NT2/D1 (cell line): Measurements from ENCODE around the gene SORCS3.

Source experiments
- DNase-seq: peaks from one replicate; pipeline ENCODE4 v3.0.0-alpha.2; 2011; ENCODE audit warnings: low read depth, low spot score
- H3K27me3 ChIP-seq: 2 replicates; pipeline ENCODE4 v1.6.0; 2011; ENCODE audit warnings: mild to moderate bottlenecking; ENCODE audit not compliant: insufficient read length, insufficient read depth
- H3K36me3 ChIP-seq: 2 replicates; pipeline ENCODE4 v1.6.1; 2011; ENCODE audit warnings: mild to moderate bottlenecking, low read length, mixed read lengths; ENCODE audit not compliant: insufficient read depth, insufficient read length
- H3K4me1 ChIP-seq: 2 replicates; pipeline ENCODE4 v1.5.1; 2011; ENCODE audit not compliant: insufficient read depth, insufficient read length
- H3K4me3 ChIP-seq: 2 replicates; pipeline ENCODE4 v1.5.1; 2011; ENCODE audit warnings: low read depth; ENCODE audit not compliant: insufficient read length
- H3K9ac ChIP-seq: 2 replicates; pipeline ENCODE4 v1.6.0; 2011; ENCODE audit warnings: low read depth; ENCODE audit not compliant: insufficient read length
- H3K9me3 ChIP-seq: 2 replicates; pipeline ENCODE4 v1.5.1; 2011; ENCODE audit warnings: mild to moderate bottlenecking, low read length; ENCODE audit not compliant: insufficient read depth
- SUZ12 ChIP-seq: IDR thresholded peaks from 2 replicates; pipeline ENCODE4 v1.6.1; 2011; ENCODE audit not compliant: insufficient read length, insufficient read depth; ENCODE audit errors: extremely low read depth
- YY1 ChIP-seq: IDR thresholded peaks from 2 replicates; pipeline ENCODE4 v1.6.1; 2011; ENCODE audit not compliant: insufficient read length, insufficient read depth
- ZNF274 ChIP-seq: IDR thresholded peaks from 2 replicates; pipeline ENCODE4 v1.6.1; 2011; ENCODE audit warnings: mild to moderate bottlenecking, low read depth, low read length

The SORCS3 gene

DNA sequence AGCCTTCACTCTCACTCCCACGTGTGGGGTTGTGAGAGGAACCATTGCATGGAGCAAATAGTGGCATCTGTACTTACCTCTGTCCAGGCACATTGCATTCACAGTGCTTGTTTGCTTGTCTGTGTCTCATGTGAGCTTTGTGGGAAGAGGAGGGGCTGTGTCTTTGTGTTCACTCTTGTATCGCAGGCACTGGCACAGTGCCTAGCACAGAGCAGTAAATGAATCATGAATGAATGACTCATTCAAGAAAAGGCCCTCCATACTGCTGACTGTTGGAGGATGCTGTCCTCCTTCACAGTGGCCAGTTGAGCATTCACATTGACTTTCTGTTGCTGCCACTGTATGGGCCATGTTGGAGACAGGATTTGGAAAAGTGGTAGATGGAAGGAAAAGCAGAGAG is 125.3 kb downstream of the SORCS3 start:
- Histone ChIP-seq H3K36me3 (no peaks in the 10 kb centered on the region), H3K9ac (no peak overlapping the region), H3K4me3 (no peak overlapping the region), H3K27me3 (no peaks in the 10 kb centered on the region), H3K9me3 (no peaks in the 10 kb centered on the region), H3K4me1 (no peaks in the 10 kb centered on the region)
- TF ChIP-seq ZNF274, result no peak
- no peak for DNase-seq

DNA sequence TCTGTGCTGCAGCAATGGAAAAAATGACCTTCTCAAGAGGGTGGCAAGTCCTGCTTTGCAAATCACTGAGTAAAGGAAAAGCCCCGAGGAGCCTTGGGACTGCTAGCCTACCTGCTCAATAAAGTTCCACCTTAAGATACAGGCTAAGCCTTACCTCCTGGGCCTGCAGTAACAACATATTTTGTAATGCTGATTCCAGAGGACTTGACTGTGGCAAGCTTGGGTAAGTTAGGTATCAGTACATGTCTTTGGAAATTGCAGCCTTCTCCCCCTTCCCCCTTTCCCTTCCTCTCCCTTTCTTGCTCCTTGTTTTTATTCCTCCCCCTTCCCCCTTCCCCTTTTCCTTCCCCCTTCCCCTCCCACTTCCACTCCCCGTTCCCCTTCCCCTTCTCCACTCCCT is 126.2 kb downstream of the SORCS3 start:
- DNase-seq, result no peak
- TF ChIP-seq SUZ12 (no peak), ZNF274 (no peak), YY1 (no peak)
- H3K36me3 ChIP-seq, result no peaks in the 10 kb centered on the region
- no peaks in the 10 kb centered on the region for H3K4me1 ChIP-seq
- no peak overlapping the region for H3K4me3 ChIP-seq
- no peaks in the 10 kb centered on the region for H3K27me3 ChIP-seq
- H3K9ac ChIP-seq, result no peak overlapping the region
- H3K9me3 ChIP-seq, result no peaks in the 10 kb centered on the region

DNA sequence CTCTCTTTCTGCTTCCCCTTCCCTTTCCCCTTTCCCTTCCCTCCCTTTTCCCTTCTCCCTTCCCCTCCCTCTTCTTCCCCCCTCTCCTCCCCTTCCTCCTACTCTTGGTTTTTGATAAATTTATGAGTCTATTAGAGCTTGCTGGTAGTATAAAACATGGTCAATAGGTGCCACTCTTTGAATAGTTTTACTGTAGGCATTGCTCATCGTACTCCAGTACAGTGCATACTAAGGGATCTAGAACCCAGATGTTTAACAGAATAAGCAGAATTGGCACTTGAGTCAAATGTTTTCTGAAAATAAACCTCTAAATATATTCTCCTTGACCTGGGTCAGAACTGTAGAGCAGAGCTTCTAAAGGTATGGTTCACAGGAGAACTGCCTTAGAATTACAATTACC is 126.7 kb downstream of the SORCS3 start:
- Histone ChIP-seq H3K9me3 (no peaks in the 10 kb centered on the region), H3K27me3 (no peaks in the 10 kb centered on the region), H3K36me3 (no peaks in the 10 kb centered on the region), H3K9ac (no peak overlapping the region), H3K4me1 (no peaks in the 10 kb centered on the region), H3K4me3 (no peak overlapping the region)
- DNase-seq, result no peak
- no peak for TF ChIP-seq ZNF274
- no peak for TF ChIP-seq YY1
- no peak for TF ChIP-seq SUZ12

DNA sequence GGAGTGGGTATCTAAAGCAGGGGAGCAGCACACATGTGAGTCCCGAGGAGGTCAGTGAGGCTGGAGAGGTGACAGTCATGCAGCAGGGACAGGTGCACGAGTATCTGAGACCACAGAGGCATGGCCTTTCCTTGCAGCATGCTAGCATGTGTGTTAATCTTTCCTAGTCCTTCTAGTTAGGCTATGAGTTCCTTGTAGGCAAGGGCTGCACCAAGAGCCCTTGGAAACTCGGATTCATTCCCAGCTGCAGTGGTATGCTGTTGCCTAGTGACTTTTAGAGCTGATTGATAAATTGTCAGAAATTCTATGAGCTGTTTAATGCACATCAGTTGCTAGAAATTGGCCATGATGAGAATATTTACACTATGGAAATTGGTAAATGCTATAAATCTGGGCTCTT is 132.0 kb downstream of the SORCS3 start:
- H3K9me3 ChIP-seq, result no peaks in the 10 kb centered on the region
- H3K36me3 ChIP-seq, result no peaks in the 10 kb centered on the region
- peaks cover 2% of the 10 kb centered on the region for H3K4me1 ChIP-seq
- no peak overlapping the region for H3K4me3 ChIP-seq
- H3K9ac ChIP-seq, result no peak overlapping the region
- no peaks in the 10 kb centered on the region for H3K27me3 ChIP-seq
- no peak for DNase-seq
- TF ChIP-seq YY1 (no peak), SUZ12 (no peak), ZNF274 (no peak)

DNA sequence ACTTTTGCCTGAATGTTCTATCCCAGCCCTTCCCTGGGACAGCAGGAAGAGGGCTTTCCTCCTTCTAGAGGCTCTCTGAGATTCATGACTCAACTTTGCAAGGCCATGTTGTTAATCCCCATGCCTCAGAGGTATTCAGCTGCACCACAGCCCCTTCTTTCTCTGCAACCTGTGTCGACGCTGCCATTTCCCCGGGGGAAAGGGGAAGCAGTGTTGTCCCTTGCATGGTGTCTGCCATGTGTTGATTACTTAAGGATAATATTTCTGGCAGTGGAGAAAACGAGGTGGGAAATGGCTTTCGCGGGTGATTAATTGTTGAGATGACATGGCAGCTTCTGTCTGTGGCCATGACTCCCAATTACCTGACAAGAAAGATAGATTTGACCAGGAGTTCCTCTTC is 133.1 kb downstream of the SORCS3 start:
- Histone ChIP-seq H3K9me3 (no peaks in the 10 kb centered on the region), H3K9ac (no peak overlapping the region), H3K27me3 (no peaks in the 10 kb centered on the region), H3K4me1 (peaks cover 2% of the 10 kb centered on the region), H3K4me3 (no peak overlapping the region), H3K36me3 (no peaks in the 10 kb centered on the region)
- TF ChIP-seq ZNF274 (no peak), SUZ12 (no peak), YY1 (no peak)
- DNase-seq, result no peak

DNA sequence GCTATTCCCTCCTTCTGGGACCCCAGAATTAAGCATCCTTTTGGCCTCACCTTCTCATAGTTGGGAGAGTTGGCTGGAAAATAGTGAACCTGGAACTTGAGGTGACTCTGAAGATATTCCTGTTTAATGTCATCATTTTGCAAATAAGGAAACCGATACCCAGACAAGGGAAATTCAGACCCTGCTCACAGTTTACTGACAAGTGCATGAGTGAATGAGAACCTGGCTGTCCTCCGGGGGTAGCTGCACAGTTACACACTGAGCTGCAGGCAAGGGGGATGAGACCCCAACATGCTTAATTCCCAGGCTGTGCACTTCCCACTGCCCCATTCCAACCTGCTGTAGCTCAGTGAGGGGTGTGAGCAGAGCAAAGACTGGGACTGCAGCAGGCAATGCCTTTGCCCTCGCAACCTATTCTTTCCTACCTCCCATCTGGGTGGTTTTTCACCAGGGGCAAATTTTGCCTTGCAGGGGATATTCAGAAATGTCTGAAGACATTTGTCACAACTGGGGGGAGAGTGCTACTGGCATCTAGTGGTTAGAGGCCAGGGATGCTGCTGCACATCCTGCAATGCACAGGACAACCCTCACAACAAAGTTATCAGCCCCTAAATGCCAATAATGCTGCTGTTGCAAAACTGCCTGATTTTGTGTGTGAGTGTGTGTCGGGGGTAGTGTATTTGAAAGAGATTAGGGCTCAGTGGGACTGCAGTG is 136.2 kb downstream of the SORCS3 start:
- Histone ChIP-seq H3K4me3 (no peak overlapping the region), H3K27me3 (no peaks in the 10 kb centered on the region)

DNA sequence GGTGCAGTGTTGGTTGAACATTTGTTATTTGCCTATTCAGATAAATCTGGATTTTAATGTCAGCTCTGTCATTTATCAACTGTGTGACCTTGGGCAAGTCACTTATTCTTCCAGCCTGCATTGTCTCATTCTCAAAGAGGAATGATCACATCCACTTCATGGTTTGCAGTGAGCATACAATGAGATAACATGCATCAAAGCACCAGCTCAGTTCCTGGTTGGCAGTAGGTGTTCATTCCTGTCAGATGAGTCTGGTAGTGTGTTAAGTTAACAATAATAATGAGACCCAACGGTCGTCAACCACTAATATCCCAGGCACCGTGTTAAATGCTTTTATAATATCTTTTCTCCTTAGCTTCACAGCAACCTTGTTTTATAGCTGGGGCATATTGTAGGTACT is 137.3 kb downstream of the SORCS3 start:
- TF ChIP-seq ZNF274 (no peak), YY1 (no peak), SUZ12 (no peak)
- no peak overlapping the region for H3K9ac ChIP-seq
- H3K4me1 ChIP-seq, result peaks cover 2% of the 10 kb centered on the region
- no peaks in the 10 kb centered on the region for H3K27me3 ChIP-seq
- no peak for DNase-seq
- no peak overlapping the region for H3K4me3 ChIP-seq
- H3K9me3 ChIP-seq, result no peaks in the 10 kb centered on the region
- no peaks in the 10 kb centered on the region for H3K36me3 ChIP-seq

More for the DNA sequence above, 136.2 kb downstream of the SORCS3 start:
- no peaks in the 10 kb centered on the region for H3K9me3 ChIP-seq
- TF ChIP-seq YY1 (no peak), SUZ12 (no peak), ZNF274 (no peak)
- H3K4me1 ChIP-seq, result peaks cover 2% of the 10 kb centered on the region
- H3K9ac ChIP-seq, result no peak overlapping the region
- no peaks in the 10 kb centered on the region for H3K36me3 ChIP-seq
- no peak for DNase-seq

DNA sequence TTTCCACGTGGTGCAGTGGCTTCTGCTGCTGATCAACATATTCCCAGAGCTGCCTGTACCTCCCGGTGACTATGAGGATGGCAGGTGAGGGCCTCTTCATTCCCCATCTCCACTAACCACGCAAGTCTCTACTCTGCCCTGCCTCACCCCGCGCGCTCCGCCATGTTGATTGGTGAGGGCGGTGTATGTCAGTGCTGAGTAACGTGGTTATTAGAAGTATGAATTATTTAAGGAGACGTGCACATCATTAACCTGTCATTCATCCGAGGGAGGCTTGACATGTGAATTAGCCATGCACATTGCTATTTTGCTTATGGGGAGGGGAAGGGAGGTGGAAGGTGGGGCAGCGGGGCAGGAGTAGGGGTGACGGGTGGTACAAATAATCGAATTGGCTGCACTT is 138.6 kb downstream of the SORCS3 start:
- TF ChIP-seq ZNF274, result no peak
- no peak for TF ChIP-seq SUZ12
- no peak for TF ChIP-seq YY1
- Histone ChIP-seq H3K4me1 (peaks cover 2% of the 10 kb centered on the region), H3K9ac (no peak overlapping the region), H3K27me3 (no peaks in the 10 kb centered on the region), H3K36me3 (no peaks in the 10 kb centered on the region), H3K4me3 (no peak overlapping the region), H3K9me3 (no peaks in the 10 kb centered on the region)
- no peak for DNase-seq
